HG03196 (cell line): Measurements from ENCODE around the gene CASP4.

Experiments used
- ATAC-seq: cut with Tn5 transposase; IDR thresholded peaks from one replicate; pipeline ENCODE4 v1.9.1; 2021; ENCODE audit not compliant: unreplicated experiment

Gene CASP4

DNA sequence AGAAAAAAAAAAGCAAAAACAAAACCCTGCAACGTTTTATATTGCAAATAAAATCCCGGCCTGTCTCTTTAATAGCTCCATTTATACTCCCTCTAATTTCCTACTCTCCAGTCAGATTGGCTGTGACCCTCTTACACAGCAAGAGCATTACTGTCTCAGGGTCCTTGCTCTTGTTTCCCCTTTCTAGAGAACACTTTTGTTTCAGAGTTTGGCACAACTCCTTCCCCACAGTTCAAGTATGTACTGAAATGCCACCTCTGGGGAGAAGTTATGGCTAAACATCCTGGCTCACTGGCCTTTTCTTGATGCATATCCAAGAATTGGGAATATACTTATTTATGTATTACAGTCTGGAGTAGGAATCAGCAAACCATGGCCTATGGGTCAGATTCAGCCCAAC is 72.7 kb downstream of the CASP4 start:
- no peak for ATAC-seq

- no peak for ATAC-seq
Observed at GRCh38 chr11:104893876-104894275, 74.5 kb downstream of the CASP4 start.
